ENCODE results near the gene CPVL.

The CPVL gene

GRCh38 chr7:29022291-29022988 lies 123.9 kb downstream of the CPVL start:
- peaks cover 0 to 3% of the 10 kb centered on the region in 2 experiments; a peak in 1 of 3 replicates for H3K36me3 ChIP-seq (ENCODE audit: control insufficient read depth in 2 of 2, insufficient read depth in 1 of 2, low read length in 2 of 2)
- peaks cover 4% of the 10 kb centered on the region; the same call in 1 of the 2 replicates for H3K9me3 ChIP-seq (ENCODE audit: control insufficient read depth, insufficient read depth, low read depth, low read length)
- TF ChIP-seq ZNF311 (tag by site-specific recombination; IDR thresholded peaks at IDR 0.05; ENCODE audit: borderline replicate concordance) (no peak), ZNF654 (tag by site-specific recombination; IDR thresholded peaks at IDR 0.05; ENCODE audit: low read depth) (no peak)
- no peak overlapping the region for H3K4me3 ChIP-seq (ENCODE audit: low read depth, low read length)
- ChIA-PET POLR2A (no interaction called here), CTCF (no interaction called here)
- no peak overlapping the region for H3K27ac ChIP-seq (ENCODE audit: extremely low read depth, low read depth, low read length)
- H3K4me1 ChIP-seq (ENCODE audit: control insufficient read depth, insufficient read depth, low read length): 0 out of 2 replicates have a peak, but pooled peaks cover 4% of the 10 kb centered on the region

GRCh38 chr7:29019896-29020295 lies 126.4 kb downstream of the CPVL start:
- POLR2A ChIA-PET: no interaction called here
- CTCF ChIA-PET: no interaction called here
- no peak for TF ChIP-seq ZNF132 (tag by site-specific recombination; IDR thresholded peaks at IDR 0.05; ENCODE audit: borderline replicate concordance)
- TF ChIP-seq ZSCAN18 (tag by site-specific recombination; IDR thresholded peaks at IDR 0.05): no peak
- no peak for TF ChIP-seq TCF7L2 (IDR thresholded peaks at IDR 0.05; ENCODE audit: borderline replicate concordance, low read depth, low read length)
- TF ChIP-seq GFI1B (tag by site-specific recombination; IDR thresholded peaks at IDR 0.05): no peak
- TF ChIP-seq ZNF473 (tag by site-specific recombination; IDR thresholded peaks at IDR 0.05): no peak
- TF ChIP-seq ZNF530 (tag by site-specific recombination; IDR thresholded peaks at IDR 0.05; ENCODE audit: low read depth): no peak
- no peak for TF ChIP-seq KLF8 (tag by site-specific recombination; IDR thresholded peaks at IDR 0.05)
- no peak for TF ChIP-seq ZFP3 (tag by site-specific recombination; IDR thresholded peaks at IDR 0.05; ENCODE audit: low read depth)
- TF ChIP-seq PRDM4 (tag by site-specific recombination; IDR thresholded peaks at IDR 0.05): no peak
- TF ChIP-seq ZNF112 (tag by site-specific recombination; IDR thresholded peaks at IDR 0.05): no peak

GRCh38 chr7:29019387-29019786 lies 127.0 kb downstream of the CPVL start:
- H3K4me3 ChIP-seq (ENCODE audit: low read depth, low read length): no peak overlapping the region
- TF ChIP-seq ZNF280D (tag by site-specific recombination; IDR thresholded peaks at IDR 0.05): no peak
- TF ChIP-seq PRDM4 (tag by site-specific recombination; IDR thresholded peaks at IDR 0.05): no peak
- no peak for TF ChIP-seq ZNF768 (tag by site-specific recombination; IDR thresholded peaks at IDR 0.05)
- TF ChIP-seq SP7 (tag by site-specific recombination; IDR thresholded peaks at IDR 0.05): no peak
- TF ChIP-seq ZNF791 (tag by site-specific recombination; IDR thresholded peaks at IDR 0.05): no peak
- no peak for TF ChIP-seq ZBTB48 (tag by site-specific recombination; IDR thresholded peaks at IDR 0.05)
- H3K27ac ChIP-seq (ENCODE audit: extremely low read depth, low read depth, low read length): no peak overlapping the region
- no peaks in the 10 kb centered on the region for H3K9me3 ChIP-seq (ENCODE audit: control insufficient read depth, insufficient read depth, low read depth, low read length)
- H3K4me1 ChIP-seq (ENCODE audit: control insufficient read depth, insufficient read depth, low read length): 0 out of 2 replicates have a peak, but pooled peaks cover 4% of the 10 kb centered on the region
- CTCF ChIA-PET: no interaction called here
- no peaks in the 10 kb centered on the region for H3K36me3 ChIP-seq (ENCODE audit: control insufficient read depth in 2 of 2, insufficient read depth in 1 of 2, low read length in 2 of 2)
- POLR2A ChIA-PET: no interaction called here

More at GRCh38 chr7:29019896-29020295, 126.4 kb downstream of the CPVL start:
- peaks cover 3% of the 10 kb centered on the region; the same call in 1 of the 2 replicates for H3K9me3 ChIP-seq (ENCODE audit: control insufficient read depth, insufficient read depth, low read depth, low read length)
- no peaks in the 10 kb centered on the region for H3K36me3 ChIP-seq (ENCODE audit: control insufficient read depth in 2 of 2, insufficient read depth in 1 of 2, low read length in 2 of 2)
- no peak overlapping the region for H3K4me3 ChIP-seq (ENCODE audit: low read depth, low read length)
- 0 out of 2 replicates have a peak, but pooled peaks cover 4% of the 10 kb centered on the region for H3K4me1 ChIP-seq (ENCODE audit: control insufficient read depth, insufficient read depth, low read length)
- H3K27ac ChIP-seq (ENCODE audit: extremely low read depth, low read depth, low read length): no peak overlapping the region

All from HEK293 (cell line).